ENCODE results near the gene TNK1.

The TNK1 gene

DNA sequence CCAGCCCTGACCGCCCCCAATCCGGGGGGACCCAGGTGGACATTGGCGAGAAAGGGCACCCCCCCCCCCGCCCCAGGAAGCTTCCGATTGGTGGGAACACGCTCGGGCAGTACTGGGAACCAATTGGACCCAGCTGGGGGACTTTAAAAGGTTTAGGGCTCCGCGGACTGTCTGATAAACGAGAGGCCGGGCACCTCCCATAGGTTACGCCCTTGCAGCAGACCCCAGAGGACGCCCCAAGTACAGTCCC is 22.8 kb downstream of the TNK1 start:
- TF ChIP-seq FOXP2 (optimal IDR thresholded peaks at IDR 0.05; ENCODE audit: borderline replicate concordance, extremely low read depth, extremely low read length, insufficient read depth) (no peak), TAF1 (IDR thresholded peaks at IDR 0.05; ENCODE audit: borderline replicate concordance, insufficient read depth, low read length) (no peak), POLR2AphosphoS5 (IDR thresholded peaks at IDR 0.05; ENCODE audit: low read depth, low read length) (no peak), REST (IDR thresholded peaks at IDR 0.05; ENCODE audit: insufficient read depth in 1 of 2, low read depth in 2 of 2, low read length in 2 of 2) (no peak), SIN3A (IDR thresholded peaks at IDR 0.05; ENCODE audit: borderline replicate concordance, insufficient read depth, low read length) (no peak)

GRCh38 chr17:7403977-7404736 is 23.3 kb downstream of the TNK1 start, which contains the start of gene TMEM256:
TMEM256 (minus strand) TSS chr17:7404097; CDS start chr17:7404084, 13 bp downstream.
- TF ChIP-seq TAF1 (IDR thresholded peaks at IDR 0.05; ENCODE audit: borderline replicate concordance, insufficient read depth, low read length): peak; percentile 91
- peak; percentile 96 for TF ChIP-seq POLR2AphosphoS5 (IDR thresholded peaks at IDR 0.05; ENCODE audit: low read depth, low read length)
- peak; percentile 44 for TF ChIP-seq FOXP2 (optimal IDR thresholded peaks at IDR 0.05; ENCODE audit: borderline replicate concordance, extremely low read depth, extremely low read length, insufficient read depth)
- peak in 1 of 2 experiments; percentile 46; a peak in 1 of 4 replicates for TF ChIP-seq REST (IDR thresholded peaks at IDR 0.05; ENCODE audit: insufficient read depth in 1 of 2, low read depth in 2 of 2, low read length in 2 of 2)
- peak; percentile 94; the same call in 1 of the 2 replicates for TF ChIP-seq SIN3A (IDR thresholded peaks at IDR 0.05; ENCODE audit: borderline replicate concordance, insufficient read depth, low read length)

- TF ChIP-seq REST (IDR thresholded peaks at IDR 0.05; ENCODE audit: insufficient read depth in 1 of 2, low read depth in 2 of 2, low read length in 2 of 2): no peak
- TF ChIP-seq POLR2AphosphoS5 (IDR thresholded peaks at IDR 0.05; ENCODE audit: low read depth, low read length): 0 out of 2 replicates have a peak, but pooled peaks have one; percentile 50
Observed at GRCh38 chr17:7404737-7405349, 24.0 kb downstream of the TNK1 start.

GRCh38 chr17:7405350-7406234 is 24.7 kb downstream of the TNK1 start:
- TF ChIP-seq SIN3A (IDR thresholded peaks at IDR 0.05; ENCODE audit: borderline replicate concordance, insufficient read depth, low read length) (no peak), REST (IDR thresholded peaks at IDR 0.05; ENCODE audit: insufficient read depth in 1 of 2, low read depth in 2 of 2, low read length in 2 of 2) (no peak), FOXP2 (optimal IDR thresholded peaks at IDR 0.05; ENCODE audit: borderline replicate concordance, extremely low read depth, extremely low read length, insufficient read depth) (no peak), TAF1 (IDR thresholded peaks at IDR 0.05; ENCODE audit: borderline replicate concordance, insufficient read depth, low read length) (no peak), POLR2AphosphoS5 (IDR thresholded peaks at IDR 0.05; ENCODE audit: low read depth, low read length) (no peak)

Data from PFSK-1 (cell line).